NCI-H2171 (cell line): Measurements from ENCODE around the gene SLC50A1.
"Not testable (repeated sequence)": the region's sequence is repeated elsewhere in the genome, so short reads cannot be mapped to it uniquely, and the experiment has no call there.

Experiments used
- DNase-seq: peaks from one replicate; lab custom pipeline; 2025; lab: John Stamatoyannopoulos, UW

The SLC50A1 gene

GRCh38 chr1:155134880-155135414 lies 705 bp upstream of the SLC50A1 start:
- DNase-seq: peak; percentile 28

GRCh38 chr1:155136748-155137147 lies 1.1 kb downstream of the SLC50A1 start:
- DNase-seq: no peak

- DNase-seq: no peak
Observed at GRCh38 chr1:155137154-155137949, 1.7 kb downstream of the SLC50A1 start.

- peak; percentile 87 for DNase-seq
Observed at GRCh38 chr1:155139895-155140629, 4.4 kb downstream of the SLC50A1 start, which contains the start of gene DPM3. Gene DPM3 (minus strand): TSS chr1:155140531. CDS start chr1:155140240, 291 bp downstream.

GRCh38 chr1:155140630-155140953 lies 4.9 kb downstream of the SLC50A1 start:
- DNase-seq: no peak

GRCh38 chr1:155141749-155142148 lies 6.1 kb downstream of the SLC50A1 start:
- no peak for DNase-seq

- no peak for DNase-seq
Observed at GRCh38 chr1:155145491-155145890, 9.8 kb downstream of the SLC50A1 start.

GRCh38 chr1:155155996-155156643 lies 20.5 kb downstream of the SLC50A1 start:
- not testable (repeated sequence) for DNase-seq

GRCh38 chr1:155158991-155159390 lies 23.3 kb downstream of the SLC50A1 start:
- no peak for DNase-seq

- no peak for DNase-seq
Observed at GRCh38 chr1:155160128-155160527, 24.5 kb downstream of the SLC50A1 start.

- DNase-seq: not testable (repeated sequence)
Observed at GRCh38 chr1:155162631-155163030, 27.0 kb downstream of the SLC50A1 start.

- not testable (repeated sequence) for DNase-seq
Observed at GRCh38 chr1:155163785-155164184, 28.1 kb downstream of the SLC50A1 start.

GRCh38 chr1:155164625-155165024 lies 29.0 kb downstream of the SLC50A1 start:
- not testable (repeated sequence) for DNase-seq

GRCh38 chr1:155166051-155166470 lies 30.4 kb downstream of the SLC50A1 start:
- DNase-seq: no peak

- DNase-seq: peak; percentile 70
Observed at GRCh38 chr1:155166471-155167165, 31.0 kb downstream of the SLC50A1 start.

- peak; percentile 84 for DNase-seq
Observed at GRCh38 chr1:155167166-155168104, 31.8 kb downstream of the SLC50A1 start.

- DNase-seq: not testable (repeated sequence)
Observed at GRCh38 chr1:155168105-155168445, 32.4 kb downstream of the SLC50A1 start.

- DNase-seq: no peak
Observed at GRCh38 chr1:155168456-155169210, 33.0 kb downstream of the SLC50A1 start.

GRCh38 chr1:155169541-155169940 lies 33.9 kb downstream of the SLC50A1 start:
- no peak for DNase-seq
